Measurements from ENCODE around the gene WASHC2C.
"Not testable (repeated sequence)": the region's sequence is repeated elsewhere in the genome, so short reads cannot be mapped to it uniquely, and the experiment has no call there.

DNA sequence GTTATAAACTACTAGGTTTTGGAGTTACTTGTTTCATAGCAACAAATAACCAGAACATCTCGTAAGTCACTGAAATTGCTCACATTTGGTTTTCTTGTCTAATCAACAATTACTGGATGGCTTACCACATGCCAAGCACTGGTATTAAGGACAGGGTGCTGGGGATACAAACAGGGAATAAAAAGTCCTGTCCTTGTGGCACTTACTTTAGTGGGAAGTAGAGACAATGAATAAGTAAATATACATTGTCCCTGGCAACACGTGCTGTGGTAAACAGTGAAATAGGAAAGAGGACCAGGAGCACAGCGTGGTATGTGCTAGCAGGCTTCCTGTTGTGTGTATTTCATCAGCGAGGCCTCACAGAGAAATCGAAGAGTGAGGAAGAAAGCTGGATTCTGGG is 15.8 kb upstream of the WASHC2C start:
- not testable (repeated sequence) for TF ChIP-seq POLR2A, CTCF (IDR thresholded peaks at IDR 0.05)
